Measurements from ENCODE around the gene PPP1R14B. TPM values are rescaled to one million over a fixed set of nuclear protein-coding genes. Genes with fewer than 3 reads are reported as not detected.

The PPP1R14B gene
- total RNA-seq, 1 experiment from 2014 or later, result 1,496 TPM

DNA sequence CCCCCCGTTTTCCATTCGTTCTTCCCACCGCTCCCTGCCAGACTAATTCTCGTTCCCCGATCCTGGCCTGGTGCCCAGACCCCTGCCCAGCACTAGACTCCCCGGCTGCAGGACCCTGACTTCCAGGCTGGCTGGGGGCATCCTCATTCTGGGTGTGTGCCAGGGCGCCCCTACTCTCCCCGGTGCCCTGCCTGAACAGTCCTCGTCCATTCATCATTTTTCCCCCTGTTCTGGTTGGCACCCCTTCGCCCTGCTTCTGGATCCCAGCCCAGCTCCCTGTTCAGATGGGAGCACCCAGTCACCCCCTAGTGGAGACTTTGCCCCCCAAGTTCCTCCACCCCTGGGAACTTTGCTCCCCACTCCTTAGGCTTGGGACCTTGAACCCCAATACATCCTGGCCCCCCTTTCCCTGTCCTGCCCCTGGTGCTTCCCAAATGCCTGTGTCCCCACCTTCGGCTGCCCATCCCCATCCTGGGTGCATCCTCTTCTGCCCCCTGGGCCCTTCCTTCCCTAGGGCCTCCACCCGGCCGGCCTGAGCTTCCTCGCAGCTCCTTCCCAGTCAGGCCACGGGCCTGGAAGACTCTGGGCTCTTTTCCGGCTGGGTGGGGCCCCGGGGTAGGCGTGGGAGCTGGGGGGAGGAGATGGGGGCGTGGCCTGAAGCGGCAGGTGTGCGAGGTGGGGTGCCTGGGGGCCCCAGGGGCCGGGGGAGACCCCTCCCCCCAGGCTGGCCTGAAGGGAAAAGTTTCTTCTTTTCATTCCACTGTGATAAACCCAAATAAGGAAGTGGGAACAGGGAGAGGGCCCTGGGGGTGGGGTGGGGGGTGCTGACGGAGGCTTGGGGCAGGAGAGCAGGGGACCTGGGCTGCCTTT, 5.5 kb upstream of the PPP1R14B start:
- DNase-seq (peak; percentile 77), ATAC-seq (peak; percentile 45)
- peaks cover 31% of the 10 kb centered on the region for H3K4me1 ChIP-seq (ENCODE audit: insufficient read depth, low read length)
- no peaks in the 10 kb centered on the region for H3K9me2 ChIP-seq (replicated peaks; ENCODE audit: low read length)
- peaks cover 21% of the 10 kb centered on the region for H3K36me3 ChIP-seq (ENCODE audit: low read depth, low read length)
- H3K4me2 ChIP-seq (ENCODE audit: low read length), result peak overlapping the region; percentile 98
- no peaks in the 10 kb centered on the region for H3K9me3 ChIP-seq (ENCODE audit: low read length)
- no peak overlapping the region for H3K27ac ChIP-seq (ENCODE audit: low read length)
- H3K9ac ChIP-seq (ENCODE audit: low read length), result peak overlapping the region; percentile 79
- H3K4me3 ChIP-seq (ENCODE audit: low read length), result peak overlapping the region; percentile 85
- no peaks in the 10 kb centered on the region for H3F3A ChIP-seq (ENCODE audit: low read length, unreplicated experiment)
- BruUV-seq (replicated peaks), result TSS peak; percentile 4
- peak overlapping the region; percentile 68 for H2AFZ ChIP-seq (ENCODE audit: low read length)
- POLR2A ChIA-PET (ENCODE audit: unreplicated experiment), result interaction anchor here (0.6 to 0.7 kb wide), 2 partner anchors 43 to 63 kb away, joined by 3 to 4 read pairs; no protein-coding TSS in a partner anchor
- CTCF ChIA-PET, result interaction anchor here (0.6 to 1.3 kb wide), 12 partner anchors 8 to 103 kb away, joined by 3 to 11 read pairs (median 4); partner anchors contain the start of genes FKBP2 and GPR137
- TF ChIP-seq EZH2phosphoT487 (IDR thresholded peaks at IDR 0.05; ENCODE audit: borderline replicate concordance, low read length) (no peak), EZH2 (IDR thresholded peaks at IDR 0.05; ENCODE audit: low read length, unreplicated experiment) (no peak)
- TF ChIP-seq, protein P1, sequence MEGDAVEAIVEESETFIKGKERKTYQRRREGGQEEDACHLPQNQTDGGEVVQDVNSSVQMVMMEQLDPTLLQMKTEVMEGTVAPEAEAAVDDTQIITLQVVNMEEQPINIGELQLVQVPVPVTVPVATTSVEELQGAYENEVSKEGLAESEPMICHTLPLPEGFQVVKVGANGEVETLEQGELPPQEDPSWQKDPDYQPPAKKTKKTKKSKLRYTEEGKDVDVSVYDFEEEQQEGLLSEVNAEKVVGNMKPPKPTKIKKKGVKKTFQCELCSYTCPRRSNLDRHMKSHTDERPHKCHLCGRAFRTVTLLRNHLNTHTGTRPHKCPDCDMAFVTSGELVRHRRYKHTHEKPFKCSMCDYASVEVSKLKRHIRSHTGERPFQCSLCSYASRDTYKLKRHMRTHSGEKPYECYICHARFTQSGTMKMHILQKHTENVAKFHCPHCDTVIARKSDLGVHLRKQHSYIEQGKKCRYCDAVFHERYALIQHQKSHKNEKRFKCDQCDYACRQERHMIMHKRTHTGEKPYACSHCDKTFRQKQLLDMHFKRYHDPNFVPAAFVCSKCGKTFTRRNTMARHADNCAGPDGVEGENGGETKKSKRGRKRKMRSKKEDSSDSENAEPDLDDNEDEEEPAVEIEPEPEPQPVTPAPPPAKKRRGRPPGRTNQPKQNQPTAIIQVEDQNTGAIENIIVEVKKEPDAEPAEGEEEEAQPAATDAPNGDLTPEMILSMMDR (conservative IDR thresholded peaks at IDR 0.05; ENCODE audit: low read depth, low read length), result peak; percentile 64
- H4K20me1 ChIP-seq (ENCODE audit: low read length), result no peaks in the 10 kb centered on the region; the same call in 1 of the 2 replicates
- H3K79me2 ChIP-seq (ENCODE audit: low read length), result peaks cover 25% of the 10 kb centered on the region
- intact Hi-C loops (cut with micrococcal nuclease), result no loop called here
- H3K27me3 ChIP-seq (ENCODE audit: low read length), result no peaks in the 10 kb centered on the region

DNA sequence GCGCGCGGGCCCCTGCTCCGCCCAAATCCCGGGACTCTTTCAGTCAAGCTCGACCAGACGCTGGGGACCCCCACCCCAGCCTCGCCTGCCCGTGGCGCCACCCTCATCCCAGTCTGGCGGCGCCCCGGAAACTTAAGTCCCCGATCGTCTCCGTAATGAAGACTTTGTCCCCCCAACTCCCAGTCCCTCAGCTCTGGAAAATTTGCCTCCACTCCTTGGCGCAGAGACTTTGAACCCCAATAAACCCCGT, 4.9 kb upstream of the PPP1R14B start:
- H3K9me3 ChIP-seq (ENCODE audit: low read length), result no peaks in the 10 kb centered on the region
- peak overlapping the region; percentile 98 for H3K4me2 ChIP-seq (ENCODE audit: low read length)
- no TSS peak for BruUV-seq (replicated peaks)
- peaks cover 25% of the 10 kb centered on the region for H3K79me2 ChIP-seq (ENCODE audit: low read length)
- no peak for TF ChIP-seq EZH2phosphoT487 (IDR thresholded peaks at IDR 0.05; ENCODE audit: borderline replicate concordance, low read length)
- TF ChIP-seq, protein P1 (conservative IDR thresholded peaks at IDR 0.05; ENCODE audit: low read depth, low read length), result no peak
- no peak for TF ChIP-seq EZH2 (IDR thresholded peaks at IDR 0.05; ENCODE audit: low read length, unreplicated experiment)
- ATAC-seq (no peak), DNase-seq (no peak)
- H3K27me3 ChIP-seq (ENCODE audit: low read length), result no peaks in the 10 kb centered on the region
- H3K27ac ChIP-seq (ENCODE audit: low read length), result no peak overlapping the region
- peak overlapping the region; percentile 68 for H2AFZ ChIP-seq (ENCODE audit: low read length)
- H3K36me3 ChIP-seq (ENCODE audit: low read depth, low read length), result peaks cover 20% of the 10 kb centered on the region
- peaks cover 35% of the 10 kb centered on the region for H3K4me1 ChIP-seq (ENCODE audit: insufficient read depth, low read length)
- peak overlapping the region; percentile 85 for H3K4me3 ChIP-seq (ENCODE audit: low read length)
- intact Hi-C loops (cut with micrococcal nuclease), result loop anchor here (1.0 kb wide), 1 partner anchor 47 kb away; no protein-coding TSS in a partner anchor
- H4K20me1 ChIP-seq (ENCODE audit: low read length), result no peaks in the 10 kb centered on the region; the same call in 1 of the 2 replicates
- peak overlapping the region; percentile 79 for H3K9ac ChIP-seq (ENCODE audit: low read length)
- ChIA-PET CTCF (interaction anchor here (0.6 to 1.3 kb wide), 6 partner anchors 9 to 103 kb away, joined by 3 to 11 read pairs (median 6); no protein-coding TSS in a partner anchor), POLR2A (ENCODE audit: unreplicated experiment) (interaction anchor here (0.7 kb wide), 1 partner anchor 44 kb away, joined by 4 read pairs; no protein-coding TSS in a partner anchor)
- H3K9me2 ChIP-seq (replicated peaks; ENCODE audit: low read length), result no peaks in the 10 kb centered on the region
- H3F3A ChIP-seq (ENCODE audit: low read length, unreplicated experiment), result no peaks in the 10 kb centered on the region
